Measurements from ENCODE around the gene C2CD4D.

Gene C2CD4D

GRCh38 chr1:151834239-151834638 is 5.4 kb downstream of the C2CD4D start:
- DNase-seq (ENCODE audit: low read depth in 2 of 2): no peak

GRCh38 chr1:151833172-151833900 is 6.3 kb downstream of the C2CD4D start:
- no peak for DNase-seq (ENCODE audit: low read depth in 2 of 2)

- DNase-seq (ENCODE audit: low read depth in 2 of 2): no peak
These were observed 7.2 kb downstream of the C2CD4D start for GRCh38 chr1:151832318-151832980.

GRCh38 chr1:151831605-151832004 is 8.0 kb downstream of the C2CD4D start, which contains the start of gene RORC:
Gene RORC, minus strand, starts transcription at chr1:151831802. Its CDS starts 38 bp downstream, at chr1:151831764.
- no peak for DNase-seq (ENCODE audit: low read depth in 2 of 2)

GRCh38 chr1:151831256-151831591 is 8.4 kb downstream of the C2CD4D start:
- no peak for DNase-seq (ENCODE audit: low read depth in 2 of 2)

GRCh38 chr1:151830055-151830454 is 9.6 kb downstream of the C2CD4D start:
- DNase-seq (ENCODE audit: low read depth in 2 of 2): no peak

- no peak for DNase-seq (ENCODE audit: low read depth in 2 of 2)
These were observed 10.1 kb downstream of the C2CD4D start for GRCh38 chr1:151829352-151830046.

GRCh38 chr1:151828921-151829320 is 10.7 kb downstream of the C2CD4D start:
- DNase-seq (ENCODE audit: low read depth in 2 of 2): no peak

- DNase-seq (ENCODE audit: low read depth in 2 of 2): no peak
These were observed 11.8 kb downstream of the C2CD4D start for GRCh38 chr1:151827853-151828252.

- DNase-seq (ENCODE audit: low read depth in 2 of 2): no peak
These were observed 13.6 kb downstream of the C2CD4D start for GRCh38 chr1:151825751-151826660.

- DNase-seq (ENCODE audit: low read depth in 2 of 2): no peak
These were observed 14.4 kb downstream of the C2CD4D start for GRCh38 chr1:151825204-151825603.

GRCh38 chr1:151823175-151823574 is 16.4 kb downstream of the C2CD4D start:
- DNase-seq (ENCODE audit: low read depth in 2 of 2): no peak

- DNase-seq (ENCODE audit: low read depth in 2 of 2): no peak
These were observed 17.2 kb downstream of the C2CD4D start for GRCh38 chr1:151822404-151822803.

GRCh38 chr1:151820940-151821339 is 18.7 kb downstream of the C2CD4D start:
- DNase-seq (ENCODE audit: low read depth in 2 of 2): no peak

GRCh38 chr1:151819976-151820623 is 19.5 kb downstream of the C2CD4D start:
- no peak for DNase-seq (ENCODE audit: low read depth in 2 of 2)

GRCh38 chr1:151819227-151819835 is 20.3 kb downstream of the C2CD4D start:
- no peak for DNase-seq (ENCODE audit: low read depth in 2 of 2)

- no peak for DNase-seq (ENCODE audit: low read depth in 2 of 2)
These were observed 22.3 kb downstream of the C2CD4D start for GRCh38 chr1:151817353-151817730.

- no peak for DNase-seq (ENCODE audit: low read depth in 2 of 2)
These were observed 22.9 kb downstream of the C2CD4D start for GRCh38 chr1:151816548-151817352.

GRCh38 chr1:151815716-151816327 is 23.8 kb downstream of the C2CD4D start:
- no peak for DNase-seq (ENCODE audit: low read depth in 2 of 2)
